Astrocyte (in vitro differentiated cells and primary cell): ENCODE results near the gene DPP7.

Experiments used
- EZH2 ChIP-seq: IDR thresholded peaks from 2 replicates; pipeline ENCODE4 v1.6.1; 2012; ENCODE audit warnings: mild to moderate bottlenecking, low read length, inconsistent platforms; ENCODE audit not compliant: insufficient read depth
- TF ChIP-seq, protein P1 (sequence below): IDR thresholded peaks from 2 replicates; pipeline ENCODE4 v1.5.1; 2011; ENCODE audit warnings: low read depth, mild to moderate bottlenecking, inconsistent platforms, low read length, moderate library complexity; ENCODE audit not compliant: insufficient read depth

DNA sequence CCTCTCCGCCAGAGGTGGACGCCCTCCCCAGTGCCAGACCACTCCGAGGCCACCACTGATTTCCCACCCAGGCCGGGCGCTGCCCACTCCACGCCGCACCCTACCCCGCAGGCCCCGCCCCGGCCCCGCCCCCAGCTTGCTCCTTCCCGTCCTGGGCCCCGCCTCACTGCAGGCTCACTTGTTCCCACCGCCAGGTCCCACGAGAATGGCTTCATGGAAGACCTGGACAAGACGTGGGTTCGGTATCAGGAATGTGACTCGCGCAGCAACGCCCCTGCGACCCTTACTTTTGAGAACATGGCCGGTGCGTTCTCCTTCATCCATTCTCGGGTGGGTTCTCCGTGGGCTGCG lies 48.8 kb upstream of the DPP7 start:
- TF ChIP-seq, protein P1, sequence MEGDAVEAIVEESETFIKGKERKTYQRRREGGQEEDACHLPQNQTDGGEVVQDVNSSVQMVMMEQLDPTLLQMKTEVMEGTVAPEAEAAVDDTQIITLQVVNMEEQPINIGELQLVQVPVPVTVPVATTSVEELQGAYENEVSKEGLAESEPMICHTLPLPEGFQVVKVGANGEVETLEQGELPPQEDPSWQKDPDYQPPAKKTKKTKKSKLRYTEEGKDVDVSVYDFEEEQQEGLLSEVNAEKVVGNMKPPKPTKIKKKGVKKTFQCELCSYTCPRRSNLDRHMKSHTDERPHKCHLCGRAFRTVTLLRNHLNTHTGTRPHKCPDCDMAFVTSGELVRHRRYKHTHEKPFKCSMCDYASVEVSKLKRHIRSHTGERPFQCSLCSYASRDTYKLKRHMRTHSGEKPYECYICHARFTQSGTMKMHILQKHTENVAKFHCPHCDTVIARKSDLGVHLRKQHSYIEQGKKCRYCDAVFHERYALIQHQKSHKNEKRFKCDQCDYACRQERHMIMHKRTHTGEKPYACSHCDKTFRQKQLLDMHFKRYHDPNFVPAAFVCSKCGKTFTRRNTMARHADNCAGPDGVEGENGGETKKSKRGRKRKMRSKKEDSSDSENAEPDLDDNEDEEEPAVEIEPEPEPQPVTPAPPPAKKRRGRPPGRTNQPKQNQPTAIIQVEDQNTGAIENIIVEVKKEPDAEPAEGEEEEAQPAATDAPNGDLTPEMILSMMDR, result no peak
- no peak for TF ChIP-seq EZH2
